ENCODE data around the gene KIAA0513.
"Not testable (repeated sequence)": the region's sequence is repeated elsewhere in the genome, so short reads cannot be mapped to it uniquely, and the experiment has no call there.

The KIAA0513 gene

GRCh38 chr16:85051683-85052082 is 24.1 kb downstream of the KIAA0513 start:
- no peak for DNase-seq

DNA sequence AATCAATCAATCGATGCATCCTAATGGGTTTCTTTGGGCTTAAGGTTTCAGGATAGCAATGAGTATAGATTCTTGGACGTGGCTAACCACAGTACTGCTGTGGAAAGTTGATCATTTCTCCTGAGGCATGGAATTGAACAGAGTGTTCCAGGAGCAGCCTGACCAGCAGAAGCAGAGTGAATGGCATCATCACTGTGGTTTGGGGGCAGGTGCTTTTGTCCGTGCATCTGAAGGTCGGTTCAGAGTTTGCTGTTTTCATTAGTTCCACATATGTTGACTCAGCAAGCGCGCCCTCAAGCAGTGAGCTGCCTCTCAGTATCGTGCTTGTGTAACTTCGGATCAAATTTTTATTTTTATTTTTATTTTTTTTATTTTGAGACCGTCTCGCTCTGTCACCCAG is 24.9 kb downstream of the KIAA0513 start:
- DNase-seq: no peak

GRCh38 chr16:85054321-85054720 is 26.7 kb downstream of the KIAA0513 start:
- not testable (repeated sequence) for DNase-seq

- no peak for DNase-seq
Observed at GRCh38 chr16:85054948-85055492, 27.4 kb downstream of the KIAA0513 start.

DNA sequence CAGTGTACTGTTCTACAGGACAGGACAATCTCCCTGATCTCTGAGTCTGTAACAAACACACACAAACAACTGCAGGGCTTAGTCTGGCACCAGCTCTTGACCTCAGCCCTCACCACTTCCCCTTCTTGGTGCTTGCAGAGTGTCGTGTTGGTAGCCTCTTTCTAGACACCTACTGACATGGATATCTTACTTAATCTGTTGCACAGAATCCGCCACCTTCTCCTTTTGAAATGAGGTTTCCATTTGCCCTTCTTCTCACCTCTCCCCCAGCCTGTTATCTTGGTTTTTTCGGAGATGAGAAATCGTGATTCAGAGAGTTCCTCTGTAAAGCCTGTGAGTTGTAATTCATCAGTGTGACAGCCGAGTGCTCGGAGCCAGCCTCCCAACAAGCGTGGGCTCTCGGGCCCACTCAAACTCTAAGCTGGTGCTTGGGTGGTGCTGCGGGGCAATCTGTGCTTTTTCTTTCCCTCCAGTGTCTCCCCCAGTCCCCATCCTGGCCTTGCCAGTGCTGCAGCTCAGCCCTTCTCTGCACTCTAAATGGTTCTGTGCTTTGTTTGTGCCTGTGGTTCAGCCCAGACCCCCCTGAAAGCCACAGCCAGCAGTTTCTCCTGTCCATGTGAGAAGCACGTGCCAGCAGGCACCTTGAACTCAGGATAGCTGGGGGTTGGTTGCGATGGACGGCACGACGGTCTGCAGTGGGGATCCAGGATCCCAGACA is 28.1 kb downstream of the KIAA0513 start:
- DNase-seq: no peak

GRCh38 chr16:85056211-85056748 is 28.7 kb downstream of the KIAA0513 start:
- DNase-seq: no peak

DNA sequence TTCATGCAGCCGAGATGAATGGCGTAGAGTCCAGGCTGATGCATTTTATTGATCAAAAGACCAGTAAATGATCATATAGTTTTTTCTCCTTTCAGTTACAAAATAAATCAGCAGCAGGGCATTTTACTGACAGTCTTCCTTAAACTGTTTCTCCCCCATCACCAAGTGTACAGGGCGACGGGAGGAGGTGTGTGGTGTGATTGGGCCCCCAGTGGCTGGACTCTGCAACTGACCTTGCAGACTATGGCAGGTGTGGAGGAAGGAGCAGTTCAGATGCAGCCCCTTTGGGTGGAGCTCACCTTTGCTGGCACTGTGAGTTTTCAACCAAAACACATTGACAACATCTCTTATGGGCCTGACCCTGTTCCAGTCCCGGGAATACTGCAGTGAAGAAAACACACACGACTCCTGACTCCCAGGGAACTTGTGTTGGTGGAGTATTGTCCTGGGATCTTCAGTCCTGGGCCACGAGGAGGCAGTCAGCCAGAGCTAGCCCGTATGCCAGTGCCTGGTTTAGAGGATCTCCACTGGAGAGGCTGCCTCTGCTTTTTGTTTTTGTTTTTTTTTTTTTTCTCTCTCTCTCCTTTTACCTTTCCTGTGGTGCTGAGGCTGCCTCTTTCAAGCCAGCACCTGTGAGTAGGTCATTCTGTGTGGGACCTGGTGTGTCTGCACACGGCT is 29.8 kb downstream of the KIAA0513 start:
- DNase-seq: no peak

GRCh38 chr16:85057948-85058347 is 30.4 kb downstream of the KIAA0513 start:
- no peak for DNase-seq

DNA sequence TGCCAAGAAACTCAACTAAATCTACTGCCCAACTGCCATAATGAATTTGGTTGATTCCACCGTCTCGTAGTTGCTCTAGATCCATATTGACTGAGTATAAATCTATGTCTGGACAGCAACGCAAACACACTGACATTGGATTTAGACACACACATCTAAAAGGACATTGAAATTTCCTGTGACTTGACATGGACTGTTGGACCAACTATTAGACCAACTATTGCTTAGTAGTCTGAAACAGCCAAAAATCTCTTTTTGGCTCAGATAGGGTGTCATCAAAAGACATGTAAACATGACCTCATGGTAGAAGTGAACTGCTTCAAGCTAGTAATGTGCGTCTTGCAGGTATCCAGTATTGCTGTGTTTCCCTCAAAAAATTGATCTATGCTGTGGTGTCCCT is 31.3 kb downstream of the KIAA0513 start:
- DNase-seq: no peak

GRCh38 chr16:85061566-85061965 is 34.0 kb downstream of the KIAA0513 start:
- DNase-seq: no peak

DNA sequence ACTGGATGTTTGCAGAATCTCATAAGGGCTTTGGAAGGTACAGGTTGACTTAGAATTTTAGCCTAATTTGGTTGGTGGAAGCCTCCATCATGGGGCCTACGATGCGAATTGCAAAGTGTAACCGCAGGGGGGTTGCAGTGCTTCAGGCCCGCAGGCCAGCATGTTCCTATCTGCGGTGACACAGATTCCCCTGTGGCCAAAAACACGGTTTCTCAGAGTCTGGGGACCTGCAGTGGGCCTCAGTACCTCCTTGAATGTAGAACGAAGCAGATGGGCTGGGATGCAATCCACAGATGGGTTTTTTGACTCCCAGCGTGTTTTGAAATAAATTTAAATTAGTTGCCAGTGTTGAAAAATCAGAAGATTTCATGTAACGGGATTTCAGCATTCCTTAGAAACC is 34.7 kb downstream of the KIAA0513 start:
- no peak for DNase-seq

DNA sequence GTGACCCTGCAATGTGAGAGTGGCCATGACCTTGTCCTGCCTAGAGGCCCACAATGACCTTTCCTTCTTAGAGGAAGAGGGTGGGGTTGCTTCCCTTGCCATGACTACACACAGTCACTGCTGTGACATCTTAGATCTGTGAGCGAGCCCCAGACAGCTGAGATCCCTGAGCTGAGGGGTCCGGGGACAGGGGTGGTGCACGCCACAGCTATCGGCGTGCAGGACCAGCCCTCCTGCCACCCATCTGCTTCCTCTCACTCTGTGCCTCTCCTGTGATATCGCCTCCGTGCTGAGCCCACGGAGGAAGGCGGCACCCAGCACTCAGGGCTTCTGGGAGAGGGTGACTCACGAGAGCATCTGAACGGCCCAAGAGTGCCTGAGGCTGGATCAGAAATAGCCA is 35.2 kb downstream of the KIAA0513 start:
- DNase-seq: no peak

DNA sequence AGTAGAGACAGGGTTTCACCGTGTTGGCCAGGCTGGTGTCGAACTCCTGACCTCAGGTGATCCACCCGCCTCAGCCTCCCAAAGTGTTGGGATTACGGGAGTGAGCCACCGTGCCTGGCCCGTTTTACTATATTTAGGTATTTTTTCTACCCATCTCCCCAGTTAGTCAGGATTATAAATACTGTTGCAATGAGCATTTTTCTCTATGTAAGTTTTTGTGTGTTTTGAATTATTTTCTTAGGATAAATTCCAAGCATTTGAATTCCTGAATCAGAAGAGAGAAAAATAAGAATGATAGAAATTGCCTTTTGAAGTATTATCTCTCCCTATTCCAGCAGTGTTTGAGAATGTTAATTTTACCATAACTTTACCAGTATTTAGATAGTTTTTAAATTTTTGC is 36.6 kb downstream of the KIAA0513 start:
- no peak for DNase-seq

- no peak for DNase-seq
Observed at GRCh38 chr16:85065099-85065498, 37.5 kb downstream of the KIAA0513 start.

DNA sequence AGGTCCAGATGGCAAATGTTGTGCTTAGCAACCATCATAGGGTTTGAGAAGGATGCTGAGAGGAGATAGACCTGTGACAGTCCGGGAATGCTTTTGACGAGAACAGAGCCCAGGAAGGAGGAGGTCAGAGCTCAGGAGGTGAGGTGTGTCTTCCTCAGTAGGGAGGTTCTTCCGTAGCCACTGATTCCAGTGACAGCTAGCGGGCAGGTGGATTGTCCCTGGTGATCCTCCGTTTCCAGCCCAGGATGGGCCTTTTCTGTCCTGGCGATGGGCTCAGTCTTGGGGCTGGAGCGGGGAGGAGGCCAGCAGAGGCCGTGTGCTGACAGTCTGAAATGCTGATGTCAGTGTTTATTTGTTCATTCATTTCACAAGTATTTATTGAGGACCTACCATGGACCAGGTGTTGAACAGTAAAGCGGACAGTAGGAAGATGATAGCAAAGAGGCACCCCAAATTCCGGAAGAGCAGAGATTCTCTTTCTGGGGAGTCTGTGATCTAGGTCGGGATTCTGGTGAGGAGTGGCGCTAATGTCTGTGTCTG is 38.8 kb downstream of the KIAA0513 start:
- DNase-seq: no peak

- no peak for DNase-seq
Observed at GRCh38 chr16:85067024-85067423, 39.4 kb downstream of the KIAA0513 start.

DNA sequence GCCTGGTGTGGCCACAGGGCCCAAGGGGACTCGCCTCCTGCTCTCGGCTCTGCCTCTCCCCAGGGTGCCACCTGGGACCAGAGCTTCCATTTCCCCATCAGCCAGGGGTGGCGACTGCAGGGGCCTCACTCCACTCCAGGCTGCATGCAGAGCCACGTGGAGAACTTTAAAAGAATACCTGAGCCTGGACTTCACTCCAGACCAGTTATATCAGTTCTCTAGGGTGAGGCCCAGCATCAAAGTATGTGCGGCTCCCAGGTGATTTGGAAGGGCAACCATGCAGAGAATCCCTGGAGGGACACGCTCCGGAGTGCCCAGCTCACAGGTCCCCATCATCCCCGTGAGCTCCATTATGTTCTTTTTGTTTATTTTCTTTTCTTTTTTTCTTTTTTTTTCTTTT is 39.8 kb downstream of the KIAA0513 start:
- no peak for DNase-seq

DNA sequence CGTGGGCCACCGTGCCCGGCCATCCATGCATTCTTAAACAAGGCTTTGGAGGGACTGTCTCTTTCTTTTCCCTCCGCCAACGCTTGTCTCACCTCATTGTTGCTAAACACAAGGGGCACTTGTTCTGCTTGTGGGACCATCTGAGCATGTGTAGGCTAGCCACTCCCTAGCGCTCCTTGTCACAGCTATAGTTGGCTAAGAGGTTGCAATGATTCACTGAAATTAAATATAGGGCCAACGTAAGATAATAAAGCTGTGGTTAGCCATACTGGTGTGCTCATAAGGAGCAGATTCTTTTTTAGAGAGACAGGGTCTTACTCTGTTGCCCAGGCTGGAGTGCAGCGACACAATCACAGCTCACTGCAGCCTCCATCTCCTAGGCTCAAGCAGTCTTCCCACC is 41.2 kb downstream of the KIAA0513 start:
- no peak for DNase-seq

- no peak for DNase-seq
Observed at GRCh38 chr16:85069171-85069570, 41.6 kb downstream of the KIAA0513 start.

GRCh38 chr16:85072076-85072860 is 44.7 kb downstream of the KIAA0513 start:
- no peak for DNase-seq

- no peak for DNase-seq
Observed at GRCh38 chr16:85072947-85073346, 45.4 kb downstream of the KIAA0513 start.

DNA sequence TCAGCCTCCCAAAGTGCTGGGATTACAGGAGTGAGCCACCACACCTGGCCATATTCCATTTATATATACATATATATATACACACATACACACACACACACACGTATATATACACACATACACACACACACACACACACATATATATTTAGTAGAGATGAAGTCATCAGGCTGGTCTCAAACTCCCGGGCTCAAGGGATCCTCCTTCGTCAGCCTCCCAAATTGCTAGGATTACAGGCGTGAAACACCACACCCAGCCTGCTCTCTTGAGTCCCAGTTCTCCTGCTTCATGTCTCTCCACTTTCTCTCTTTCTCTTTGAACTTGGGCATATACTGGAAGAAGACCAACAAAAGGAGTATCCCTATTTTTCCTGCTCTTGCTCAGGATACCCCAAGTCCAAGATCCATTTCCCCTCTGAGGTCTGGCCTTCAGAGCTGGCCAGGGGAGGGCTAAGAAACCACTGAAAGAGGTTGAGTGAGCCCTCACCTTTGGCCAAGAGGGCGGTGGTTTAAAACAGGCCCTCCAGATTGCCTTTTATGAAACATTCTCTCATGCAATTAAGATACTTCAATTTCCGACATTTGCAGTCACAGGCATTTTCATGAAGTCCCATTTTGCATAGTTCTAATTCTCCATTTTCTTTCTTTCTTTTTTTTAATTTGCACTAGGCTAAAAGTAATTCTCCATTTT is 46.8 kb downstream of the KIAA0513 start:
- no peak for DNase-seq

Data from NCI-H1048 (cell line).